ENCODE measurements around the gene RPTOR.

RPTOR gene

GRCh38 chr17:80871341-80871740 is 326.7 kb downstream of the RPTOR start:
- Histone ChIP-seq H3K4me1 (no peaks in the 10 kb centered on the region), H3K9me3 (ENCODE audit: control insufficient read depth, low read length) (no peaks in the 10 kb centered on the region), H2AFZ (no peak overlapping the region), H3K36me3 (ENCODE audit: control insufficient read depth, insufficient read depth, low read length) (no peaks in the 10 kb centered on the region), H3K9ac (no peak overlapping the region), H3K27me3 (ENCODE audit: control insufficient read depth, insufficient read depth, low read length) (no peaks in the 10 kb centered on the region), H3K4me2 (ENCODE audit: low read length) (no peak overlapping the region), H3K27ac (no peak overlapping the region), H3K4me3 (ENCODE audit: low read depth, low read length) (no peak overlapping the region), H3K79me2 (no peaks in the 10 kb centered on the region)
- TF ChIP-seq CTCF (IDR thresholded peaks at IDR 0.05): no peak

GRCh38 chr17:80872001-80872500 is 327.4 kb downstream of the RPTOR start:
- no peak overlapping the region for H3K27ac ChIP-seq
- no peaks in the 10 kb centered on the region for H3K4me1 ChIP-seq
- H3K79me2 ChIP-seq: no peaks in the 10 kb centered on the region
- TF ChIP-seq CTCF (IDR thresholded peaks at IDR 0.05): no peak
- no peak overlapping the region for H3K9ac ChIP-seq
- no peaks in the 10 kb centered on the region for H3K9me3 ChIP-seq (ENCODE audit: control insufficient read depth, low read length)
- H3K36me3 ChIP-seq (ENCODE audit: control insufficient read depth, insufficient read depth, low read length): no peaks in the 10 kb centered on the region
- H2AFZ ChIP-seq: no peak overlapping the region
- no peak overlapping the region for H3K4me3 ChIP-seq (ENCODE audit: low read depth, low read length)
- H3K4me2 ChIP-seq (ENCODE audit: low read length): no peak overlapping the region
- no peaks in the 10 kb centered on the region for H3K27me3 ChIP-seq (ENCODE audit: control insufficient read depth, insufficient read depth, low read length)

- Histone ChIP-seq H3K4me2 (ENCODE audit: low read length) (no peak overlapping the region), H3K79me2 (no peaks in the 10 kb centered on the region), H3K4me1 (no peaks in the 10 kb centered on the region), H3K27me3 (ENCODE audit: control insufficient read depth, insufficient read depth, low read length) (no peaks in the 10 kb centered on the region), H2AFZ (no peak overlapping the region), H3K4me3 (ENCODE audit: low read depth, low read length) (no peak overlapping the region), H3K36me3 (ENCODE audit: control insufficient read depth, insufficient read depth, low read length) (no peaks in the 10 kb centered on the region), H3K9ac (no peak overlapping the region), H3K27ac (no peak overlapping the region), H3K9me3 (ENCODE audit: control insufficient read depth, low read length) (no peaks in the 10 kb centered on the region)
- TF ChIP-seq CTCF (IDR thresholded peaks at IDR 0.05): no peak
Observed at GRCh38 chr17:80872501-80873306, 328.1 kb downstream of the RPTOR start.

GRCh38 chr17:80873307-80873951 is 328.8 kb downstream of the RPTOR start:
- Histone ChIP-seq H3K27ac (no peak overlapping the region), H3K4me2 (ENCODE audit: low read length) (no peak overlapping the region), H3K79me2 (no peaks in the 10 kb centered on the region), H3K27me3 (ENCODE audit: control insufficient read depth, insufficient read depth, low read length) (no peaks in the 10 kb centered on the region), H3K36me3 (ENCODE audit: control insufficient read depth, insufficient read depth, low read length) (no peaks in the 10 kb centered on the region), H3K9me3 (ENCODE audit: control insufficient read depth, low read length) (no peaks in the 10 kb centered on the region), H3K9ac (no peak overlapping the region), H3K4me3 (ENCODE audit: low read depth, low read length) (no peak overlapping the region), H2AFZ (no peak overlapping the region), H3K4me1 (no peaks in the 10 kb centered on the region)
- TF ChIP-seq CTCF (IDR thresholded peaks at IDR 0.05): no peak

All from parathyroid adenoma (tissue), 2 donors.